ENCODE results near the gene PKN1.

PKN1 gene

GRCh38 chr19:14516746-14517438 is 83.8 kb downstream of the PKN1 start:
- no peak for DNase-seq

- DNase-seq, result no peak
Observed at GRCh38 chr19:14517446-14517839, 84.3 kb downstream of the PKN1 start.

- no peak for DNase-seq
Observed at GRCh38 chr19:14517840-14518505, 84.9 kb downstream of the PKN1 start, which contains the start of gene DNAJB1. TSS of gene DNAJB1 (minus strand) at chr19:14518397. CDS start at chr19:14518349, 48 bp downstream.

- no peak for DNase-seq
Observed at GRCh38 chr19:14519245-14519859, 86.2 kb downstream of the PKN1 start.

GRCh38 chr19:14519860-14520407 is 86.8 kb downstream of the PKN1 start:
- no peak for DNase-seq

- no peak for DNase-seq
Observed at GRCh38 chr19:14520543-14520942, 87.4 kb downstream of the PKN1 start.
